HFF-Myc (cell line): ENCODE data around the gene NOL4L.
A peak's percentile ranks its signal among the peaks of the same experiment; 100 is the strongest.

ENCODE experiments used
- DNase-seq: peaks from one replicate; pipeline ENCODE4 v3.0.0-alpha.2; 2011; ENCODE audit warnings: low read depth; ENCODE audit errors: extremely low read depth
- H3K4me3 ChIP-seq: replicated peaks from 2 replicates; pipeline ENCODE4 v1.5.1; 2011; ENCODE audit warnings: low read depth, mild to moderate bottlenecking, control low read depth, low read length
- TF ChIP-seq, protein P1 (sequence below): IDR thresholded peaks from 2 replicates; pipeline ENCODE4 v1.5.1; 2012; ENCODE audit warnings: mild to moderate bottlenecking, low read depth, low read length, control low read depth; ENCODE audit errors: missing control alignments

Gene NOL4L

DNA sequence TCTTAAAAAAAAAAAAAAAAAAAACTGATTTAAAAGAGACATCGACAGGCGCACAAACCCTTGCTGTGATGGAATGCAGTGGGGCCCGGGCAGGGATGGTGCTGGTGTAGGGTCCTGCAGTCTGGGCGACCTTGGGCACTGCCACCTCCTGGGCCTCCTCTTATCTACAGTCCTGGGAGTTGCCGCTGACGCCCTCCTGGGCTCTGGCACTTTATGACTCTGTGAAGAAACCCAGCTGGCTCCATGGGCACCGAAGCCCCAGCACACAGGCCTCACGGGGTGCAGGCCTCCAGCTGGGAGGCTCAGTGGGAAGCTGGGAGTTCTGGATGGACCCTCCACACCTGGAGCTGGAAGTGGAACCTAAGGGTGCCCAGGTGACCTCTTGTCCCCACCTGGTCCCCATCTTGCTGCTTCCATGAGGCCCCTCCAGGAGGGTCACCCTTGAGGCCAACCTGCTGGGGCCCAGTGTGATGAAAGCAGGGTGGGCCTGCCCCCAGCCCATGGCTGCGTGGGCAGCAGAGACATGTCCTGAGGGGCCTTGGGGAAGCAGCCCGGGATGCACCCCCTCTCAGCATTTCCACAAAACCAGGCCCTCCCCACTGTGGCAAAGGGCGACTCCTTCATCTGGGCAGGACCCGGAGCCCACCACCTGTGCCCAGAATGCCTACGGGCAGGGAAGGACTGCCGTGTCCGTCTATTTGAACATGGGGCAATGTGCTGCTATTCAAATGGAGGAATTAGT lies 122.1 kb downstream of the NOL4L start:
- no peak for DNase-seq
- H3K4me3 ChIP-seq: no peak overlapping the region
- TF ChIP-seq, protein P1, sequence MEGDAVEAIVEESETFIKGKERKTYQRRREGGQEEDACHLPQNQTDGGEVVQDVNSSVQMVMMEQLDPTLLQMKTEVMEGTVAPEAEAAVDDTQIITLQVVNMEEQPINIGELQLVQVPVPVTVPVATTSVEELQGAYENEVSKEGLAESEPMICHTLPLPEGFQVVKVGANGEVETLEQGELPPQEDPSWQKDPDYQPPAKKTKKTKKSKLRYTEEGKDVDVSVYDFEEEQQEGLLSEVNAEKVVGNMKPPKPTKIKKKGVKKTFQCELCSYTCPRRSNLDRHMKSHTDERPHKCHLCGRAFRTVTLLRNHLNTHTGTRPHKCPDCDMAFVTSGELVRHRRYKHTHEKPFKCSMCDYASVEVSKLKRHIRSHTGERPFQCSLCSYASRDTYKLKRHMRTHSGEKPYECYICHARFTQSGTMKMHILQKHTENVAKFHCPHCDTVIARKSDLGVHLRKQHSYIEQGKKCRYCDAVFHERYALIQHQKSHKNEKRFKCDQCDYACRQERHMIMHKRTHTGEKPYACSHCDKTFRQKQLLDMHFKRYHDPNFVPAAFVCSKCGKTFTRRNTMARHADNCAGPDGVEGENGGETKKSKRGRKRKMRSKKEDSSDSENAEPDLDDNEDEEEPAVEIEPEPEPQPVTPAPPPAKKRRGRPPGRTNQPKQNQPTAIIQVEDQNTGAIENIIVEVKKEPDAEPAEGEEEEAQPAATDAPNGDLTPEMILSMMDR: no peak

DNA sequence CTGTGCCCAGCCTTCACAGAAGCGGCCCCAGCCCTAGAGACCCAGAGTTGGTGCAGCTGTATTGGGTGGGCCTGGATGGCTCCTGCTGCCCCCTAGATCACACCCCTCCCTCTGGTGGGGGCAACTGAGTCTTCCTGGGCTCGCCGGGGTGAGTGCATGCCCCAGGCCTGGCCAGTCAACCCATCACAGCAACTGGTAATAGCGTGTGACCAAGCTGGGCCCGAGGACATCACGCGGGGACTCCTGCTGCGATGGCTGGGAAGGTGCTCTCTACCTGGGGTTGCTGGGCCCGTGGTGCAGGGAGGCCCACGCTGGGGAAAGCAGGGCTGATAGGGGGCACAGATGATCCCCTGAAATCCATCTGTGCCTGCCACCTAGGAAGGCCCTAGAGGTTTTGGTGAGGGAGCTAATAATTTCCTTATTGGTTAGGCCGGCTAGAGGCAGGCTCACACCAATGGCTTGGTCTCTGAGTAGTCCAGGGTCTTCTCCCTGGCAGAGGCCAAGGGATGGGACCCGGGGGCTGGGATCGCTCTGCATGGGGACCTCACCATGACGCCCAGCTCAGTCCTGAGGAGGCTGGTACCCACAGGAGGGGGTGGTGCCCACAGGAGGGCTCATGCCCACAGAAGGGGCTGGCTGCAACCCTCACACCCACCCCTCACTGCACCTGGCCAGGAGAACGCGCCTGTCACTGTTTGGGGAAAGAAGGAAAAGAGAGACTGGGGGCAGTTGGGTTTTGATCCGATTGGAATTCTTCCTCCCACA lies 123.1 kb downstream of the NOL4L start:
- DNase-seq: no peak
- TF ChIP-seq, protein P1: no peak
- no peak overlapping the region for H3K4me3 ChIP-seq

GRCh38 chr20:32460683-32461320 lies 124.3 kb downstream of the NOL4L start:
- DNase-seq: no peak
- TF ChIP-seq, protein P1: no peak
- H3K4me3 ChIP-seq: no peak overlapping the region

GRCh38 chr20:32460231-32460630 lies 124.9 kb downstream of the NOL4L start:
- no peak for DNase-seq
- H3K4me3 ChIP-seq: no peak overlapping the region
- TF ChIP-seq, protein P1: no peak

GRCh38 chr20:32458837-32459220 lies 126.3 kb downstream of the NOL4L start:
- no peak for DNase-seq
- TF ChIP-seq, protein P1: no peak
- no peak overlapping the region for H3K4me3 ChIP-seq

DNA sequence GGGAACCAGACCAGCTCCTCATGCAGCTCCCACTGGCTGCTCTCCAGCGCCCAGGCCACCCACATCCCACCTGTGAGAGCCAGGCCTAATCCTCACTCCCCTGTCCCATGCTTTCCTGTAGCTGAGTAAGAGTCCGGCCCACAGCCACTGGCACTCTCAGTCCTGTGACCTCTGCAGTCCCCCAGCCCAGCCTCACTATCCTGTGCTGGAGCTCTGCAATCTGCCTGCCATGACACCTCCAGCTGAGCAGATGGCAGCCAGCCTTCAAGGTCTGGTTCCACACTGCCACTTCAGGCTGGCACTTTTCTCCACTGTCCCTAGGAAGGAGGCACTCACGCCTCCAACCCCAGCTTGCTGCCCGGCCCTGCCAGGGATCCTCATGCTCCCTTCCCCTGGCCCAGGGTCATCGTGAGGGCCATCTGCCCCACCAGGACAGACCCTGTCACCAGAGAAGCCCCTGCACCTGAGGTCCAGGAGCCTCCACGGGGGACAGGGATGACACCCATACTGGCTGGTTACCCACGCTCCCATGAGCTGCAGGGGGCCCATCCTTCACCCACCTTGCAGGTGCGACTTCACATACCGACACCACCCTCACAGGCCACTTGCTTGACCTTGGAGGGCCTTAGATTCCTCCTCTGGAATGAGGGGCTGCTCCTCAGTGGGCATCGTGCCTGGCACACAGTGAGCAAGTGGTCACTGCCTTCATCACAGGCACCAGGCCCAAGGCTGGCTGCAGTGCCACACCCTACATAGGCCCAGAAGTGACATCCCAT lies 126.9 kb downstream of the NOL4L start:
- TF ChIP-seq, protein P1: no peak
- no peak for DNase-seq
- peak overlapping the region; percentile 35 for H3K4me3 ChIP-seq
